G401.6 (cell line): ENCODE measurements around the gene EPX.

ENCODE experiments used
- FAIRE-seq: peaks from 2 replicates; lab custom pipeline; 2012; peaks lifted over from hg19 to GRCh38; lab: Jason Lieb, UNC

Gene EPX

DNA sequence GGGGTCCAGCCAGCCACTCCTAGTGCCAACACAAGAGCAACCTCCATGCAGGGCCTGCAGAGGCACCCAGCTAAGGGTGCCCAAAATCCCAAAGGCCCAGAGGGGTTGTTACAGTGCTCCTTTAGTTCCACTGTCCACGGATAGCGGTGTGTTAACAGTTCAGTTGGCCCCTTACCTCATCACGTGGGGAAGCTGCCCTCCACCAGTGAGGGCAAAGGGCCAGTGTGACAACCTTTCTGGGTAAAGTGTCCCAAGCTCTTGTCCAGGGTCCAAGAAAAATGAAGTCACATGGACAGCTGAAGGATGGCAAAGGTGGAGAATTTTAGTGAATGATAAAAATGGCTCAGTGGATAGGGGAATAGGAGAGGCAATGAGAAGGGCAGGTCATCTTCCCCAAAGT, 35.2 kb downstream of the EPX start:
- no peak for FAIRE-seq

DNA sequence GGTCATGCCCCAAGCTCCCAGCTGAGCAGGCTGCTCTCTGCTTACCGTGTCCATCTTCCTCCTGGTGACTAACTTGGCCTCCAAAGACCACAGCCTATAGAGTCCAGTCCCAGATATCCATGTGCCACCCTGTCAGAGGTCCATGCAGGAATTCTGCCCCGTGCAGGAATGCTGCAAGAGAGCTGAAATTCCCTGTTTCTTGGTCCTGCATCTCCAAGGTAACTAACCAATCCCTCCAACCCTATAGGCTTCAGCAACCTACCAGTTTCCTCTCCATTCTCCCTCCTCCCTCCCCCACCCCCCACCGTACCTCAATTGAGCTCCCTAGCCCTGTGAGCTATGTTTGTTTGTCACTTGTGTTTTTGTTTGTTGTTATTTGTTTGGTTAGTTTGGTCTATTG, 36.2 kb downstream of the EPX start:
- no peak for FAIRE-seq

DNA sequence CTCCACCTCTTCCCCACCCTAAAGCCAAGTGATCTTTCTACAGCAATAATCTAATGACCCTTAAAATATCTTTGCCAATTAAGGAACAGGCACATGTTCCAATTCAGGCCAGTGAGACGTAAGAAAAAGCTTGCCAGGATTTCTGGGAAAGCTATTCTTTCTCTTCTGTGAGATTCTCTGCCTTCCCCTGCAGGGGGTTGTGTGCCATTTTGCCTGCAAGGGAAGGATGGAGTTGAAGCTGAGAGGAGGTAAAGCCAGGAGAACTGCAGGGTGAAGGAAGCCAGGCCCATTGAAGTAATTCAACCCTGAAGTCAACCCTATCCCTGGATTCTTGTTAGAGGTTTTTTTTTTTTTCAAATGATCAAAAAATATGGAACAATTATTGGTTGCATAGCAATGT, 36.9 kb downstream of the EPX start:
- FAIRE-seq: no peak

DNA sequence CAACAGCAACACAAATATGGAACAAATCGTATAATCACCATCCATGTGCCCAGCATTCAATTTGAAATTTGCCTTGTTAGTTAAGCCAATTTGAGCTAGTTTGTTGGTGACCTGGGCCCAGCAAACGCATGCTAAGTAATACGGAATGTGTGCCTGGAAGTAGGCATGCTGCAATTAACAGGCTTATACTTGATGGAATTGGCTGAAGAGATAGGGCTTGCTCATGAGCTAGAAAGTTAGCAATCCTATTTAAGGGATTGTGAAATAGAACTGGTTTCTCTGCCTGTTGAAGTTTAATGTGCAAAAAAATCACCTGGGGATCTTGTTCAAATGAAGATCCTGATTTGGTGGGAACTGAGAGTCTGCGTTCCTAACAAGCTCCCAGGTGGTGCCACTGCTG, 37.4 kb downstream of the EPX start:
- FAIRE-seq: no peak

DNA sequence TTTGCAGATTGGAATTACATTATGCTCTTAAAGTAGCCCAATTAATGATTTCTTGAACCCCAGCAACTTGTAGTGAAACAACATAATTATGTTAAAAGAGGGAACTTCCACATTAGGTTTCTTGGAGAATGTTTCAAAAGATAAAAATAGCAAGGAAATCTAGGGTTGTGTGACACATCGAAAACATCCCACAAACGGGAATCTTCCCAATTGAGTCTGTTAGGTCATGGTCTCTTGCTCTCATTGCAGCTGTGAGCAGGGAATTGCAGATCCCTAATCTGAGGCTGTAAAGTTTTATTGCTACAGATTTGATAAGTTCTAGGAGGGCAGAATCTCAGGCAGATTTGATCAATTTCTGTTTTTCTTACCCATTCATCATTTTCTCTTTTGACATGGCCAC, 39.1 kb downstream of the EPX start:
- no peak for FAIRE-seq

DNA sequence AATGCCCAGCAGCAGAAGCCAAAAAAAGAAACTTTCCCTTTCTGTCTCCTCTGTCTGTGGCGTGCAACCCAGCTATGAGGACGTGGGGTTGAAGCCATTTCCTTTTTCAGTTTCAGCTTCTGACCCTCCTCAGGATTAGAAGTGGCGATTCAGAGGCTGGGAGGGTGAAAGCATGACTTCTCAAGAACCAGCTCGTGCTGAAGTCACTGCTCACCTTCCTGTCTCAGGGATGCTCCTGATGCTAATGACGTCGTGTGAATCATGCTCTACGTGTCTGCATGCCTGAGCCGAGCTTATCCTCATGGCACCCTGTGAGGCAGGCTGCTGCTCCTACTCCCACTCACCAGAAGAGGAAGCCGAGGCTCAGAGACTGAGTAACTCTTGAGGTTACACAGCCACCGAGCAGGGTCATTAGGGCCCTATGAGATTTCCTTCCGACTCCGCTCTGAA, 40.2 kb downstream of the EPX start:
- FAIRE-seq: no peak

DNA sequence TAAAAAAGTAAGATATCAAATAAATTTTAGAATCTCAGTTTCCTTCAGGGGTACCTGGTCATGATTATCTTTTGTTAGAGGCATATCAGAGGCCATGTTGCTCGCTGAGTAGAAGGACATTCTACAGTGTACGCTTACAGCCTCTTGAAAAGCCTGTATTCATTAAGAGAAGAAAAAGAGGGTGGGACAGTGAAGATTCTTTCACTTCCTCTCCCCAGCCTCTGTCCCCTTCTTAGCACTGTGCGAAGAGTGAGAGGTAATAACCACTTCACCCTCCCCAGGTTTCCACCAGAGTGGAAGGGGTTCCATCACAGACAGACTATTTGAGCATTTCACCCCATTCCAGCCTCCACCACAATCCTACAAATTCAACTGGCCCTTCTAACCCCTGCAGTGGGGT, 41.0 kb downstream of the EPX start:
- FAIRE-seq: no peak

DNA sequence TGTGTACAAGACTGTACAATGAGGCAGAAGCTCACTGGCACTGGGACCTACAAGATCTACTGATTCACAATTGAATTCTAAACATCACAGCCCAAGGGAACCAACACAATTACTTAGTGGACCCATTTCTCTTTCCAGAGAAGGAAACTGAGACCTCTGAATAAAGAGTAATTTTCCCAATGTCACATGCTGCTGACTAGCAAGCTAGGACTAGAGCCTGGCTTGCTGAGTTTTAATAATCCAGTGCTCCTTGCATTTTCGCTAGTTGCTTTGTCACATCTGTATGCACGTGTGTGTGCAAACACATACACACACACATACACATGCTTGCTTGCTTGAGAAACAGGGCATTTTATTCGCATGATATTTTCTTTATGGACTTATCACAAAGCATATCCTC, 42.0 kb downstream of the EPX start:
- no peak for FAIRE-seq

DNA sequence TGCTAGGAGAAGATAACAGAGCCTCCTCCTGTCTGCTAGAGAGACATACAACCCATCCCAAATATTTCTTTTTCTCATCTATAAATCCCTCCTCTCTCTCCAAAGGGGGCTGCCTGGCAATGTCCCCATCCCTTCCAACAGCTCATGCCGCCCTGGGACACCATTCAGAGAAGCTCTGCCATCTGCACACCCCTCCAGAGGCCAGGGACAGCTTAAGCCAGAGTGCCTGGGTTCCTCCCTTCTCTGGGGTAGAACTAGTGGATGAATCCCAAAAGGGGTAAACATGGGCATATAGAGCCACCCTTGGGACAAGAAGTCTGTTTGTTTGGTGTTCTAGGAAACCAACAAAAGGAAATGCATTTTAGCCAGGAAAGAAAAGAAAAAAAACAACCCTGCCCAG, 43.3 kb downstream of the EPX start:
- FAIRE-seq: no peak

DNA sequence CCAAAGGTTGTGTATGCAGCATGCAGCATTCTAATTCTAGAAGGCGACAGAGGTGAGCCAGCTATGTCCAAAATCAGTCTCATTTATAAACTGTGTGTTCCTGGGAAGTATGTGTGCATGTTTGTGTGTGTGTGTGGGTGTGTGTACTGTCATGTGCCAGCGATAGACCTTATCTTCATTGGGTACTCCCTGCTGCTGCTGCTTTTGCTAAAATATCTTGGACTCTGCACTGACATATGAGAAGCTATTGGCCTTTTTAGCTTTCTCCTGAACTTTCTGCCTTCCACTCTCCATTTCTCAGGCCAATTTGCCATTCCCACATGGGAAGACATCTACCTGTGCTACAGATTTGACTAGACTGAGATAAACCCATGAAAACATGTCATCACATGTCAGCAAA, 43.9 kb downstream of the EPX start:
- no peak for FAIRE-seq

DNA sequence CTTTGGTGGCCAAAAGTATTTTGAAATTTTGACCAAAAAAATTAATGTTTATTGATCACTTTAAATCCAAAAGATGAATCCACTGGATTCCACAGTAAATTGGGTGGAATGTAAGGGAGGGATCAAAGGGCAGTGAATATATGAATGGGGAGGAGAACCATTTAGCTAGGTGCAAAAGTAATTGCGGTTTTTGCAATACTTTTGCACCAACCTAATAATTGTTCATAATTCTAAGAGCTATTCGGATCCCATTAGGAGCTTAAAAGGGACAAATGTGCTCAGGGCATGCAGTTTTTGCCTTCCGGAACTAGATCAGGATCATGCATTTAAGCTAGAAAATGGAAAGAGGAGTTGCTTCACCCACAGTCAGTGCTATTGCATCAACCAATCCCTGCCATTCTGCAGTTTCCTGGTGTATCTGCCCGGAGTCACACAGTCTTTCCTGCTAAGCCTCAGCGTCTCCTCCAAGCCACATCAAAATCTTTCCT, 45.7 kb downstream of the EPX start, which contains the start of gene LPO:
Gene LPO, plus strand, starts transcription at position 438 of the 488 bp plus-strand sequence. CDS start 4,396 bp downstream, outside the sequence.
- FAIRE-seq: no peak

DNA sequence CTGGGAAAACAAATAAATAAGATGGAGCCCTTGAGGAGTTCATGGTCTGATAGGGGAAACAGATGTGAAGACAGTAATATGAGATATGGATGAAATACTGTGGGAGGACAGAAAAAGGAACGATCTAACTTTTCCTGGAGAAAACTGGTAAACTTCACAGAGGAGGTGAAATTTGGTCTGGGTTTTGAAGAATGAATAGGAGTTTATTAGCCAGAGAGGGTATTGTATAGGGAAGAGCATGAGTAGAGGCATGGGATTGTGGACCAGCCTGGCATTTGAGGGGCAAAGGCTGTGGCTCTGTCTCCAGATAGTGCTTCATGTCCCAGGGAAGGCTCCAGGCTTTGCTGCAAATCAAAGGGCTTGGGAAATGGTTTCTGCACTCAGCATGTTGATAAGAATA, 47.5 kb downstream of the EPX start:
- no peak for FAIRE-seq

DNA sequence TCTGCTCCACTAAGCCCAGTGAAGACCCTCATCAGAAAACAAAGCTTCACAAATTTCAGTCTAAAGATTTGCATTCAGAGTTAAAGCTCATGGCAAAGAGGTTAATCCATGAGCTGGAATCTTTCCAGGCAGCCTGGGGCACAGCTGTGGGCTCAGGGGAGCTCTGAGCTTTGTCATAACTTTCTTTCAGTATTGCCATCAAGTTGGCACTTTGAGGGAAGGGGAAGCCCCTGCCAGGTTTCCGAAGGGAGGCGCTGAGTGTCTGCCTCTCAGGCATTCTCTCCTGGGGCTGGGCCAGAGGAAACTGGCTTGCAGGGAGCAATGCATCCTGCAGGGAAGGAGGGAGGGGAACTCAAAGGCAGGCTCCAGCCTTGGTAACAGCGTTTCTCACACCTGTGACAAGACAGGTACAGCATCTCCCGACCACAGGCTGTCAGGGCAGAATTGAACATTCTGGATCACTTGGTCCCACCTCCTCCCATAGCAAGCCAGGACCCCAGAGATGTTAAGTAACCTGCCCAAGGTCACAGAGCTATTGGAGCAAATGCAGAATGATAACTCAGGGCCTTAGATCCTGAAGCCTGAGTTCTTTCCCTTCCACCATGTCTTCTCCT, 49.8 kb downstream of the EPX start:
- no peak for FAIRE-seq

DNA sequence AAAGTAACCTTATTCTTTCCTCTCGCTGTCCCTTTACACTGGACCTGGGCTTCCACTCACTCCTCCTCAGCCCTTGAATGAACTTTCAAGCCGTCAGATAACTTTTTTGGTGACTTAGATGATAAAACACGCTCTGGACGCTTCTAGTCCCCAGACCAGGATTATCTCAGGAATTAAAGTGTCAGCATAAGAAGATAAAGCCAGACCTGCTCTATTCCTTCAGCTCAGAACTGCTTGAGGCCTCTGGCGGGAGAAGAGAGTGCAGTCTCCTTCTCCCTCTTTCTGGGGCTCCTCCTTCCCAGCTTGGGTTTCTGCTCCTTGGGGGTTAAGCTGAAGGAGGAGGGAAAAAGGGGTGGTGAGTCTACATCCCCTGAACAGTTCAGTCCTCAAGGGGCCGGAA, 52.4 kb downstream of the EPX start:
- FAIRE-seq: no peak

DNA sequence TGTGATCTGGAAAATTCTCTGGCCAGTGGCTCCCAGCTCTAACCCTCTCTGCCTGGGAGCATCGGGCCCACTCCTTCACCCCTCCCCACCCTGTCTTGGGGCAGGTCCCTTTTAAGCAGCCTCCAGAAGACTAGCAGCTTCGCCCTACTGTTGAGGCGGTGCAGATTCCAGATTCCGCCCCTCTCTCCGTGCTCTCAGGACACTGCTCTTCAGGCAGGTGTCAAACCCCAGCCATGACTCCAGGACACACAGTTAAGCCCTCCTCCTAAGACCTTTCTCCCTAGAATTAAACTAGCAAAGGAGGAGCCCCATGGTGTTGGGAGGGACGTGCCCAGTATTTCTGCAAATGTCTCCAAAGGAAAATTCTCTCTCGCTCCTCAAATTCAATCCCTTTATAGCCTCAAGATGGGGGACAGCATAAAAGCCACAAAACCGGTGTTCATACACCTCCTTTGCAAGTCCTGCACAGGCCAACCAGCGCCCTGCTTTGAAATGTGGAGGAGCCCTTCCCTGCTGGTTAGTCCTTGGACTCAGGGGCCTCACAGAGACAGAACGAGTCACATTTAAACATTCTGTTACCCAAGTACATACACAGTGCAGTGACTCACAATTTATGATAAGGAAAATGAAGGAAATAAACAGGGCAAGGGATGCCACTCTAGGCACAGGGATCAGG, 53.0 kb downstream of the EPX start:
- FAIRE-seq: no peak

DNA sequence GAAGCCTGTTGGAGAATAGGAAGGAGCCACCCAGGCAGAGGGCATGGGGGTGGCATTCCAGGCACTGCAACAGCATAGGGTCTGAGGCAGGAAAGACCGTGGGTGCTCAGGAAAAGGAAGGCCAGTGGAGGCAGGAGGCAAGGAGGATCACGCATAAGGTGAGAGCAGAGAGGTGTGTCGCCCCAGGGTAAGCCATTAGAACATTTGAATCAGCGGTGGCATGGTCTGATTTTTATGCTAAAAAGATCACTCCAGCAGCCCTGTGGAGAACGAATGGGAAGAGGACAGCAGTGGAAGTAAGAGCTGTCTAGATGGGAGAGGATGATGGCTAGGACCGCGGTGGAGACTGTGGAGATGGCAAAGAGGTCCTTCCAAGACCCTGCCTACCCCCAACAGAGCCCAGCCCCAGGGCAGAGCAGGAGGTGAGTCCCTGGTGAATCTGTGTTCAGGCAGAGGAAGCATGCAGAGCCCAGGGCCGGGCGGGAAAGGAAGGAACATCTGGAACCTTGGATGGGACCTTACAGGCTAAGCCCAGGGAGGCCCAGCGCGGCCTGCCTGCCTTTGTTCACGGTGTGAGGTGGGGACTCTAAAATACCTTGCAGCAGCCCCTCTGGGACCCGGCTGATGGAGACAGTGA, 53.7 kb downstream of the EPX start:
- FAIRE-seq: no peak

DNA sequence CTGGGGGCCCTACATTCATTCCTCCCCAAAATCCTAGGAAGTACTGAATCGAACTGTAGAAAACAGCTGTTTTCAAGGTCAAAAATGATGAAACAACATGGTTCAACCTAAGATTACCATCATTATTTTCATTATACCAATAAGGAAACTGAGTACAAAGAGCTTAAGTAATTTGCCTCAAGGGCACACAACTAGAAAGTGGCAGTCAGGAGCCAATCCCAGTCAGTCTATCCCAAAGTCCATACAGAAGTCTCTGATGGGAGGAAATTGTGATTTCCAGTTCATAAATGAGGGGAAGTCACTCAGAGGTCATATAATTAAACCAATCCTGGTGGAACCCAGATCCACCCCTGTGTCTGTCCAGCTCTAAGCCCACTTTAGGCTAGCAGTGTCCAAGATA, 54.3 kb downstream of the EPX start:
- no peak for FAIRE-seq

DNA sequence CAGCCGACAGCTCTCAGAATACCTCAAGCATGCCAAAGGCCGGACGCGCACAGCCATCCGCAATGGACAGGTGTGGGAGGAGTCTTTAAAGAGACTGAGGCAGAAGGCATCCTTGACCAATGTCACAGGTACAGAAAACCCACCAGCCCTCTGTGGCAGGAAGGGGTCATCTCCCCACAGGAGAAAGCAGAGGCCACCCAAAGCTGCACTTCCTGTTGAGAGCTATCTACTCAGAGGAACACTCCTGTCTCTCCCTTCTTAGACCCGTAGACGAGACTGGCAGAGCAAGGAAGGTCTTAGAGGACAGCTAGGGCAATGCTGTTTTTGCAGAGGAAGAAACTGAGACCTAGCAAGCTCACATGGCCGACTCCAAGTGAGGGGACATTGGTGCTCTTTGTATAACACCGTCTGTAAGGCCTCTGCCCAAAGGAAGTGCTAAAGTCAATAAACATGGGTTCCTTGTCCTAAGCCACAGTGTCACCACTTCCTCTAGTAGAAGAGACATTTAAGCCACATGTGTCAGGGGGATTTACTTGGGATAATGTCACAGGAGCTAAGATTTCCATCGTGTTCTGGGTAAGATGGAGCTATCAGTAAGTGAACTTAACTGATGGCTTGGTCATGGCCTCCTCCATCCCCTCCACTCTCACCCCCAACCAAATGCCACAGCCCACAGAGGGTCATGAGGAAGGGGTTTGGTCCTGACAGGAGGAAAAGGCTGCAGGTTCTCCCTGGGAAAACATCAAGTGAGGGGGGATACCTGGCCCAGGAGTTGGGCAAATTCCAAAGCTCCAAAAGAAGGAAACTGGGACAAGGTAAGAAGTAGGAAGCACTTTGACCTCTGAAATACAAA, 55.2 kb downstream of the EPX start:
- no peak for FAIRE-seq

DNA sequence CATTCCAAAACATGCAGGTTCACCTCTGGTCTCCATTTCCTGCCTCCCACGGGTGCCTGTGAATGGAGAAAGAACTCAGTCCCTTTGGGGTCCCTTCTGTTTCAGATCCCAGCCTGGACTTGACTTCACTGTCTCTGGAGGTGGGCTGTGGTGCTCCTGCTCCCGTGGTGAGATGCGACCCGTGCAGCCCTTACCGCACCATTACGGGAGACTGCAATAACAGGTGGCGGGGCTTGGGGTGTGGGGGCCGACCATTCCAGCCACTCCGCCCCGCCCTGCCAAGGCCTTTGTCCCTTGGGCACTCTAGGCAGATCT, 56.4 kb downstream of the EPX start:
- no peak for FAIRE-seq

DNA sequence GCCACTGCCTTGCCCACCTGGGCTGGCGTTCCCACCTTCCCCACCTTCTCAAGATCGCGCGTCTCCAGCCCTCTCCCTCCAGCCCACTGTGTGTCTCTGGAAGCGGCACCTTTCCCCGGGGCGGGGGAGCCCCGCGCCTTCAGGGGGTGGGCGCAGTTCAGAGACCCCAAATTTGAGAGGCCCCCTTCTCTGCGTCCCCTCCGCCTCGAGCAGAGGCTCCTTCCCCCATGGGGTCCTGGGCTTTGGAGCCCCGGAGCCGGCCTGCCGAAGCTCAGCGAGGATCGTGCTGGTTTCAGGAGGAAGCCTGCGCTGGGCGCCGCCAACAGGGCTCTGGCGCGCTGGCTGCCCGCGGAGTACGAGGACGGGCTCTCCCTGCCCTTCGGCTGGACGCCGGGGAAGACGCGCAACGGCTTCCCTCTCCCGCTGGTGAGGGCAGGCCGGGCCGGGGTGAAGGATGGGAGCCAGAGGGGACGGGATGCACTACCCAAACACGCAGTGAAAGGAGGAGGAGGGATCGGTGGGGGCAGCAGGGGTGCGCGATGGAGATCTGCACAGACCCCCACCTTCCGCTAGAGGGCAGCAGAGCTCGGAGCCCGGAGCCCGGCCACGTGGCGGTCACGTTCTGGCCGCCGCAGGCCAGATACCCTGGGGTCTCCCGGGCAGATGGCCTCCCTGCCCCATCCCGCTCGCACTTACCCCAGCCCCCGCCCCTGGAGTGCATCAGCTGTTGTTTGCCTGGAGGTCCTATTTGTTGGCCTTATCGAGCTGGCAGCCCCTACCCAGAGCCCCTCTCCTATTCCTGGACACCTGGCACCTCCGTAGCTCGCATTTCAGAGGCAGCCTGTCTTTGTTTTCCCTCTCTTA, 57.0 kb downstream of the EPX start:
- FAIRE-seq: no peak

DNA sequence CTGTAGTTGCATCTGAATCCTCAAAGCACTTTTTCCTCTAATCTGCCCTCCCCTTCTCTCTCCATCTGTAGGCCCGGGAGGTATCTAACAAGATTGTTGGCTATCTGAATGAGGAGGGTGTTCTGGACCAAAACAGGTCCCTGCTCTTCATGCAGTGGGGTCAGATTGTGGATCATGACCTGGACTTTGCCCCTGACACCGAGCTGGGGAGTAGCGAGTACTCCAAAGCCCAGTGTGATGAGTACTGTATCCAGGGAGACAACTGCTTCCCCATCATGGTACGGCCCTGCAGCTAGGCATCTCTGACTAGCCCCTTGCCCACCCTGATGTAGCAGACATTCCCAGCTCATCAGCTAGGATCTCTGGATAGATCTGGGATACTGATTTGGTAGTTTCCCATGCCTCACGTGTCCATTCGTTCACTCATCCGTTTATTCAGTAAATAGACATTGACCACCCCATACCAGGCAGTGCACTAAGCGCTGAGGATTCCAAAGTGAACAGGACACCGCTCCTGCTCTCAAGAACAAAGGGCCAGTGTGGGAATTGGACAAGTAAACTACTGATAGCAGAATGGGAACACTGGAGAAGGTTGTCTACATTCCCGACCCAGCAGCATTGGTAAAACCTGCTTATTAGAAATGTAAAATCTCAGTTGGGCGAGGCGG, 58.0 kb downstream of the EPX start:
- FAIRE-seq: no peak
